ENCODE measurements around the gene SLC39A1.

The SLC39A1 gene

DNA sequence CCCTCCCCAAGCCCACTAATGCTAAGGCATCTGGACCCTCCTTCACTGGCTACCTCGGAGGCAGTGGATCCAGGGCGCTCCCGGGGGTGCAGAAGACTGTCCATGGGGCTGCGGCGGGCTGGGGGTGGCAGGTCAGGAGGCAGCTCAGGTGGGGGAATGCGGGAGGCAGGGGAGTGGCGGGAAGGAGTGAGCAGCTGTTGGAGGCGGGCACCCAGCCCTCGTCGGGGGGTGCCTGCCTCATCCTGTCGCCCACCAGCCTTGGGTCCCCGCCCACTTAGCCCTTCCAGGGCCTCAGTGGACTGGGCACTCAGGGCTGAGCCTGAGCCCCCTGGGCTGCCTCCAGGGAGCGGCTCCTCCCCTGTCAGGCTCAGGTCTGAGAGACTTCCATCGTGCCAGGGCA lies 29.9 kb downstream of the SLC39A1 start:
- TF ChIP-seq, protein P1, sequence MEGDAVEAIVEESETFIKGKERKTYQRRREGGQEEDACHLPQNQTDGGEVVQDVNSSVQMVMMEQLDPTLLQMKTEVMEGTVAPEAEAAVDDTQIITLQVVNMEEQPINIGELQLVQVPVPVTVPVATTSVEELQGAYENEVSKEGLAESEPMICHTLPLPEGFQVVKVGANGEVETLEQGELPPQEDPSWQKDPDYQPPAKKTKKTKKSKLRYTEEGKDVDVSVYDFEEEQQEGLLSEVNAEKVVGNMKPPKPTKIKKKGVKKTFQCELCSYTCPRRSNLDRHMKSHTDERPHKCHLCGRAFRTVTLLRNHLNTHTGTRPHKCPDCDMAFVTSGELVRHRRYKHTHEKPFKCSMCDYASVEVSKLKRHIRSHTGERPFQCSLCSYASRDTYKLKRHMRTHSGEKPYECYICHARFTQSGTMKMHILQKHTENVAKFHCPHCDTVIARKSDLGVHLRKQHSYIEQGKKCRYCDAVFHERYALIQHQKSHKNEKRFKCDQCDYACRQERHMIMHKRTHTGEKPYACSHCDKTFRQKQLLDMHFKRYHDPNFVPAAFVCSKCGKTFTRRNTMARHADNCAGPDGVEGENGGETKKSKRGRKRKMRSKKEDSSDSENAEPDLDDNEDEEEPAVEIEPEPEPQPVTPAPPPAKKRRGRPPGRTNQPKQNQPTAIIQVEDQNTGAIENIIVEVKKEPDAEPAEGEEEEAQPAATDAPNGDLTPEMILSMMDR (IDR thresholded peaks at IDR 0.05), result no peak
- Histone ChIP-seq H3K27ac (no peak overlapping the region), H3K4me3 (no peak overlapping the region)
- no peak for DNase-seq (ENCODE audit: low spot score)

DNA sequence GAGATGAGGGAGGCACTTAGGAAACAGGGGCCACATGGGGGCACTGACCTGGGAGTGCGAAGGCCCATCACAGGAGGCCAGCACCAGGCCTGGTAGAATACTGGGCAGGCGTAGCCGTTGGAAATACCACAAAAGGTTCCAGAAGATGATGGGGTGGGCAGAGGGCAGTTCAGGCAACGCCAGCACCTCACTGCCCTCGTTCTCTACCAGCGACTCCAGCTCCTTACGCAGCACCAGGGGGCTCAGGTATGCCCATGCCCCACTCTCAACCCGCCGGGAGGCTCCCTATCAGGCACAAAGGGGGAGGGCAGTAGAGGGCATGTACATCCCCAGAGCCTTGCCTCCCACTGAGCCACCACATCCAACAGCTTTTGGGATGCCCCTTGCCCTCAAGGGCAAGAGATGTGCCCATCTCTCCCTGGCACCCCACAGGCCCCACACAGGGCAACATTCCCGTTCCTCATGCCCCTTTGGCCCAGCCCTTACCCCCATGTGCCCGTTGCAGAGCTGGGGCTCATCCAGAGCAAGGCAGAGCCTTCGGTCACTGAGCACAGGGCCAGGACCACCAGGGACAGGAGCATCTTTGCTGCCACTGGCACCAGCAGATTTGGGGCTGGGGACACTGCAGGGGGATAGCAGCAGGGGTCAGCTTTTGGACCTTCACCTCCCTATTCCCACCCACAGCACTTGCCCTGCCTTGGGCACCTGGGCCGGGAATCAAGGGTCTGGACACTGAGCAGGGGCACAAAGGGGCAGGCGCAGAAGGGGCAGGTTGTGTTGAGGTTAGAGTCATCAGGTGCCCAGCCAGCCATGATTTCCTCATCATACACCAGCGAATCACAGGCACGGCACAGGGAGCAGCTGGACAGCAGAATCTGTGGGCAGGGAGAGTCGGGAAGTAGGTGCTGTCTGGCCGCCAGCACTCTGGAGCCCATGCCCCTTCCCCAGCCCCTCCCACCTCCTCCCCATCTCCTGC lies 30.9 kb downstream of the SLC39A1 start:
- no peak for DNase-seq (ENCODE audit: low spot score)
- Histone ChIP-seq H3K4me3 (no peak overlapping the region), H3K27ac (no peak overlapping the region)
- TF ChIP-seq, protein P1 (IDR thresholded peaks at IDR 0.05), result no peak

DNA sequence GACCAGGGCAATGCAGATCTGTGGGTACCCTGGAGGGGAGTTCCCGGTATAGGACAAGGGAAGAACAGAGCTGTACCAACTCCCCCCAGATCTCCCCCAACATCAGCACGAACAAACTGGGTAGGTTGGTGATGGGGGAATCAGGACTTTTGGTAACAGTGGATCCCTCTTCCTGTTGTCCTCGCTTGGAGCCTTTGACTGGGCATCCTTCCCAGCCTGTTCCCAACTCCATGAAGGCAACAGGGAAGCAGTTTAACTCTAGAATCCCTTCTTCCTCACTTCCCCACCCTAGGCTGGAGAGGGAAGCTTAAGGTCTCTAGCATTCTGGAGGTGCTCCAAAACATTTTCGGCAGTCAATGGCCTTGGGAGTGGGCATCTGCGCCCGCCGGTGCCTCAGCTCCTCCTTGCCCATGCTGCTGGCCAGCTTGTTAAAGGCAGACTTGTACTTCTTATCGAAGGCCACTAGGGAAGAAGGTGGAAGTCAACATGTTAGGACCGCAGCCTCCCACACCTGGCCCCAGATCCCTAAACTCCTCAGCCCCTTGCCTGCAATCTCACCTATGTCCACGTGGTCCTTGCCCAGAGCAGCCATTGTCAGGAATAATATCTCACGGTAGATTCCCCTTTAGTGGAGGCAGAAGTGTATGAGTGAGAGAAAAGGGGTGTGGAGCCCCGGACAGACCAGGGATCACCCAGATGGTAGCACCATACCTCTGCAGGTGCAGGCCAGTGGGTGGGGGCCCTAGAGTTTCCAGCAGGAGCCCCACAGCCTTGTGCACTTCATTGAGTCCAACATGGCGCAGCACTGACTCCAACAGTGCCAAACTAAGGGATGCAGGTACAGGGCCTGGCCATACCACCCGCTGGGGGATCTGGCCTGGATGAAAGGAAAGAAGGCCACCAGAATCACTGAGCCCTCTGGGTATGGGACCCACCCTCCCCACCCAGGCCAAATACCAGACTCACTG lies 33.1 kb downstream of the SLC39A1 start:
- TF ChIP-seq, protein P1 (IDR thresholded peaks at IDR 0.05), result no peak
- Histone ChIP-seq H3K4me3 (no peak overlapping the region), H3K27ac (no peak overlapping the region)
- peak; percentile 68 for DNase-seq (ENCODE audit: low spot score)

DNA sequence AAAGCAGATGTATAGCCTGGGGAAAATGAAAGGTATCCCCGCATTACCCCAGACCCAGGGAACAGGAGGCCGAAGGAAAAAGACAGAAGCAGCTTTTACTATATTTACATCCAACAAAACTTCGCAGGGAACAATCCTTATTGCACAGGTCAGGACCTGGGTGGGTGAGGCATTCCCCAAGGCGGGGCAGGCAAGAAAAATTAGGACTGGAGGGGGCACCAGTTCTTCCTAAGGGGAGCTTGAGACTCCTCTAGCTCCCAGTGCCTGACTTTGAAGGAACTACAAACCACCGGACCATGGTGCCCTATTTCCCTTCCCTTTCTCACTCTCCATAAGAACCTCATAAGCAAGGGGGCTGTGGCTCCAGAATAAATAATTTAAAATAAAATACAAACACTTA lies 33.9 kb downstream of the SLC39A1 start:
- H3K27ac ChIP-seq, result no peak overlapping the region
- TF ChIP-seq, protein P1 (IDR thresholded peaks at IDR 0.05), result no peak
- DNase-seq (ENCODE audit: low spot score), result no peak
- no peak overlapping the region for H3K4me3 ChIP-seq

DNA sequence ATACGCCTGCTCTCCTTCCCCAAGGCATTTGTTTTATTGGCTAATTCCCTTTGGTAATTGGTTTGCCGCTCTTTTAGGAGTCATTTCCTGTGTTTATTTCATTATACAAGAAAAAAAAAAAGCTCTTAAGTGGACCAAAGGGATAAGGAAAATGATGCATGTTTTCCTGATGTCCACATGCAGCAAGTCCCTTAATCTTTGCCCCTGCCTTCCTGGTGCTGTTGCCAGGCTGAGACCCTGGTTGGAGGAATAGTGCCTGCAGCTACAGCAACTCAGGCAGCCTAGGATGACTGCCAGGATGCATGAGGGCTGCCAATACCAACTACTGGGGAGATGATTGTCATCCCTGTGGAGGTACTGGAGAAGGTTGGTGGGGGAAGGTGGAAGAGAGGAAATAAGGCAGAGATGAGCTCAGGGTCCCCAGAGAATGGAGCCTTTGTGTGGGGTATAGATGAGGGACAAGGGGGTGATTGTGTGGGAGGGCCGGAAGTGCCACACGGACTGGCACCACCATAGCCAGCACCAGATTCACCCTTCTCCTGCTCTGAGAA lies 34.5 kb downstream of the SLC39A1 start:
- H3K27ac ChIP-seq, result no peak overlapping the region
- H3K4me3 ChIP-seq, result no peak overlapping the region
- TF ChIP-seq, protein P1 (IDR thresholded peaks at IDR 0.05), result no peak
- no peak for DNase-seq (ENCODE audit: low spot score)

DNA sequence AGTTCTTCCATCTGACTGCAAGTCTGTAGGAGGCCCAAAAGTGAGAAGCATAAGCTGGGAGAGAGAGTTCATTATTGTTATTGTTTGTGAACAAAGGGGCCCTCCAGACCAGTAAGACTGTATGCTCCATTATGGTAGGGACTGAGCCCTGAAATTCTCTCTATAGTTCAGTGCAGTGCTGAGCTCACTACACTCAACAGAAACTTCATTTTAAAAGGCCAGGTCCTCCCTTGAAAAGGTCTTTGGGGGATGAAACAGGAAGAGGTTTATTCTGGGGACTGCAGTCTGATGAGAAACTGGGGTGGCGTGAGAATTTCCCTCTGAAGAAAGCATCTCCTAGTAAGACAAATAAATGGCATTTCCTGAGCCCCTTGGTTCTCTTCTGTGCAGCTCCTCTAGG lies 35.1 kb downstream of the SLC39A1 start:
- DNase-seq (ENCODE audit: low spot score), result no peak
- Histone ChIP-seq H3K27ac (no peak overlapping the region), H3K4me3 (no peak overlapping the region)
- TF ChIP-seq, protein P1 (IDR thresholded peaks at IDR 0.05), result no peak
